HepG2 (cell line): ENCODE results near the gene PVALB. TPM values are rescaled to one million over a fixed set of nuclear protein-coding genes. Genes with fewer than 3 reads are reported as not detected.
A peak's percentile ranks its signal among the peaks of the same experiment; 100 is the strongest.

ENCODE experiments used
- ARID3A ChIP-seq: IDR thresholded peaks from 2 replicates; pipeline ENCODE4 v1.6.1; 2012; ENCODE audit warnings: low read depth, low read length, improper control_type of control experiment
- ATF4 ChIP-seq, 2 experiments: fragments of 450-650 bp in 1 of 2; sonication (generic) in 1 of 2; formaldehyde crosslinking; IDR thresholded peaks; 2 replicates each; pipeline versions ENCODE4 v1.5.0 to v1.8.0; 2020 to 2022; ENCODE audit warnings: mild to moderate bottlenecking in 1 of 2, missing genetic modification reagents in 1 of 2
- BRCA1 ChIP-seq: sonication (generic); formaldehyde crosslinking; IDR thresholded peaks from 2 replicates; pipeline ENCODE4 v1.4.0; 2020; ENCODE audit warnings: missing genetic modification reagents
- FOXM1 ChIP-seq: sonication (generic); formaldehyde crosslinking; IDR thresholded peaks from 2 replicates; pipeline ENCODE4 v1.5.0; 2020; ENCODE audit warnings: missing genetic modification reagents
- GZF1 ChIP-seq: sonication (generic); formaldehyde crosslinking; IDR thresholded peaks from 2 replicates; pipeline ENCODE4 v1.5.1; 2020; ENCODE audit warnings: mild to moderate bottlenecking, missing genetic modification reagents
- HDAC2 ChIP-seq: sonication (generic); formaldehyde crosslinking; IDR thresholded peaks from 2 replicates; pipeline ENCODE4 v1.4.0; 2020; ENCODE audit warnings: missing genetic modification reagents
- KAT8 ChIP-seq: IDR thresholded peaks from 2 replicates; pipeline ENCODE4 v1.6.1; 2016; ENCODE audit warnings: missing genetic modification reagents, missing compliant biosample characterization
- MEIS2 ChIP-seq: sonication (generic); formaldehyde crosslinking; IDR thresholded peaks from 2 replicates; pipeline ENCODE4 v1.9.0; 2021; ENCODE audit warnings: mild to moderate bottlenecking, missing genetic modification reagents
- MIER2 ChIP-seq: IDR thresholded peaks from 2 replicates; pipeline ENCODE4 v1.6.1; 2016; ENCODE audit warnings: missing biosample characterization, missing genetic modification reagents
- PHF8 ChIP-seq: sonication (generic); formaldehyde crosslinking; IDR thresholded peaks from 2 replicates; pipeline ENCODE4 v1.5.0; 2020; ENCODE audit warnings: missing genetic modification reagents
- SIX1 ChIP-seq: sonication (generic); formaldehyde crosslinking; IDR thresholded peaks from 2 replicates; pipeline ENCODE4 v1.4.0; 2020; ENCODE audit warnings: missing genetic modification reagents, borderline replicate concordance
- TMF1 ChIP-seq: sonication (generic); formaldehyde crosslinking; IDR thresholded peaks from 2 replicates; pipeline ENCODE4 v1.8.1; 2022; ENCODE audit warnings: low read depth, missing genetic modification reagents
- ZBTB21 ChIP-seq: sonication (generic); formaldehyde crosslinking; IDR thresholded peaks from 2 replicates; pipeline ENCODE4 v1.4.0; 2020; ENCODE audit warnings: missing genetic modification reagents
- ZNF124 ChIP-seq: sonication (generic); formaldehyde crosslinking; IDR thresholded peaks from 2 replicates; pipeline ENCODE4 v1.4.0; 2020; ENCODE audit warnings: missing genetic modification reagents
- ZNF496 ChIP-seq: sonication (generic); formaldehyde crosslinking; IDR thresholded peaks from 2 replicates; pipeline ENCODE4 v1.8.1; 2023; ENCODE audit warnings: mild to moderate bottlenecking, moderate library complexity, missing genetic modification reagents; ENCODE audit not compliant: insufficient replicate concordance
- ZNF576 ChIP-seq: sonication (generic); formaldehyde crosslinking; IDR thresholded peaks from 2 replicates; pipeline ENCODE4 v1.4.0; 2020; ENCODE audit warnings: mild to moderate bottlenecking, missing genetic modification reagents
- ZXDC ChIP-seq: sonication (generic); formaldehyde crosslinking; IDR thresholded peaks from 2 replicates; pipeline ENCODE4 v1.5.0; 2020; ENCODE audit warnings: mild to moderate bottlenecking, missing genetic modification reagents
- polyA plus RNA-seq, 8 experiments: library from polyadenylated mRNA; depleted of rRNA in 3 of 8; stranded (reverse) in 7 of 8; unstranded in 1 of 8; fragments of >200 nt; fragmentation: Illumina TruSeq in 4 of 8; extraction: Trizol in 4 of 8; gene quantifications; 2 replicates each; pipeline versions ENCODE4 v1.2.1 to v1.2.3, GENCODE V29; 2011 to 2016; ENCODE audit warnings: low read depth in 4 of 8, missing spikeins in 1 of 8, mixed read lengths in 1 of 8; ENCODE audit not compliant: insufficient read depth in 1 of 8
- total RNA-seq, 5 experiments: library from RNA; depleted of rRNA; stranded (reverse); fragments of >200 nt; fragmentation: Illumina TruSeq; extraction: Trizol; gene quantifications; 2 replicates each; pipeline ENCODE4 v1.2.3, GENCODE V29; 2016; ENCODE audit warnings: low read depth in 1 of 5
- TF ChIP-seq, protein P1 (sequence below): sonication (generic); formaldehyde crosslinking; IDR thresholded peaks from 2 replicates; pipeline ENCODE4 v1.4.0; 2020; ENCODE audit warnings: missing genetic modification reagents

Gene PVALB
- total and polyA plus RNA-seq, 2 of the 13 experiments (the other 11 are each of a cell fraction or from before 2014, with no cell fraction given): not detected

GRCh38 chr22:36856121-36856791 lies 39.4 kb upstream of the PVALB start (continued):
- TF ChIP-seq ZNF496: no peak
- TF ChIP-seq, protein P1, sequence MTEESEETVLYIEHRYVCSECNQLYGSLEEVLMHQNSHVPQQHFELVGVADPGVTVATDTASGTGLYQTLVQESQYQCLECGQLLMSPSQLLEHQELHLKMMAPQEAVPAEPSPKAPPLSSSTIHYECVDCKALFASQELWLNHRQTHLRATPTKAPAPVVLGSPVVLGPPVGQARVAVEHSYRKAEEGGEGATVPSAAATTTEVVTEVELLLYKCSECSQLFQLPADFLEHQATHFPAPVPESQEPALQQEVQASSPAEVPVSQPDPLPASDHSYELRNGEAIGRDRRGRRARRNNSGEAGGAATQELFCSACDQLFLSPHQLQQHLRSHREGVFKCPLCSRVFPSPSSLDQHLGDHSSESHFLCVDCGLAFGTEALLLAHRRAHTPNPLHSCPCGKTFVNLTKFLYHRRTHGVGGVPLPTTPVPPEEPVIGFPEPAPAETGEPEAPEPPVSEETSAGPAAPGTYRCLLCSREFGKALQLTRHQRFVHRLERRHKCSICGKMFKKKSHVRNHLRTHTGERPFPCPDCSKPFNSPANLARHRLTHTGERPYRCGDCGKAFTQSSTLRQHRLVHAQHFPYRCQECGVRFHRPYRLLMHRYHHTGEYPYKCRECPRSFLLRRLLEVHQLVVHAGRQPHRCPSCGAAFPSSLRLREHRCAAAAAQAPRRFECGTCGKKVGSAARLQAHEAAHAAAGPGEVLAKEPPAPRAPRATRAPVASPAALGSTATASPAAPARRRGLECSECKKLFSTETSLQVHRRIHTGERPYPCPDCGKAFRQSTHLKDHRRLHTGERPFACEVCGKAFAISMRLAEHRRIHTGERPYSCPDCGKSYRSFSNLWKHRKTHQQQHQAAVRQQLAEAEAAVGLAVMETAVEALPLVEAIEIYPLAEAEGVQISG (CRISPR knock-in tag): peak; percentile 63
- peak; percentile 82 for TF ChIP-seq ZNF124 (CRISPR knock-in tag)
- peak; percentile 30; the same call in 1 of the 2 replicates for TF ChIP-seq PHF8
- no peak for TF ChIP-seq ZNF576
- TF ChIP-seq GZF1 (CRISPR knock-in tag): no peak
- TF ChIP-seq BRCA1: no peak
- TF ChIP-seq ZBTB21 (CRISPR knock-in tag): no peak
- 0 out of 2 replicates have a peak, but pooled peaks have one; percentile 60 for TF ChIP-seq MIER2 (CRISPR knock-in tag)
- TF ChIP-seq ATF4 (CRISPR knock-in tag; IDR thresholded peaks at IDR 0.05): peak in 1 of 2 experiments; percentile 38; a peak in 1 of 4 replicates
- TF ChIP-seq HDAC2 (CRISPR knock-in tag): 0 out of 2 replicates have a peak, but pooled peaks have one; percentile 34
- TF ChIP-seq FOXM1 (CRISPR knock-in tag): no peak
- no peak for TF ChIP-seq ZXDC (CRISPR knock-in tag)
- TF ChIP-seq SIX1 (CRISPR knock-in tag): 0 out of 2 replicates have a peak, but pooled peaks have one; percentile 20
- TF ChIP-seq TMF1 (CRISPR knock-in tag): no peak
- 0 out of 2 replicates have a peak, but pooled peaks have one; percentile 27 for TF ChIP-seq ARID3A
- TF ChIP-seq MEIS2 (CRISPR knock-in tag): peak; percentile 44; the same call in 1 of the 2 replicates
- peak; percentile 49; the same call in 1 of the 2 replicates for TF ChIP-seq KAT8
